ENCODE results near the gene GPR141. TPM values are rescaled to one million over a fixed set of nuclear protein-coding genes. Genes with fewer than 3 reads are reported as not detected.
"Not testable (repeated sequence)": the region's sequence is repeated elsewhere in the genome, so short reads cannot be mapped to it uniquely, and the experiment has no call there.

The GPR141 gene
- total RNA-seq, 1 experiment from 2014 or later = 1.8 TPM

- Mint-ChIP-seq H3K36me3 (no peaks in the 10 kb centered on the region), H3K27me3 (ENCODE audit: low read depth) (no peaks in the 10 kb centered on the region), H3K4me3 (no peak overlapping the region), H3K9me3 (no peaks in the 10 kb centered on the region), H3K27ac (no peak overlapping the region), H3K4me1 (peaks cover 42% of the 10 kb centered on the region)
- ATAC-seq (no peak), DNase-seq (ENCODE audit: low spot score) (no peak)
- ChIA-PET POLR2A (no interaction called here), CTCF (no interaction called here)
- no peak for TF ChIP-seq ZNF219 (CRISPR knock-in tag; IDR thresholded peaks at IDR 0.05; ENCODE audit: borderline replicate concordance)
These were observed 15.2 kb downstream of the GPR141 start for GRCh38 chr7:37698782-37699181.

- Mint-ChIP-seq H3K27me3 (ENCODE audit: low read depth) (no peaks in the 10 kb centered on the region), H3K9me3 (no peaks in the 10 kb centered on the region), H3K4me3 (no peak overlapping the region), H3K27ac (no peak overlapping the region), H3K36me3 (no peaks in the 10 kb centered on the region), H3K4me1 (peaks cover 49% of the 10 kb centered on the region)
- CTCF ChIA-PET = no interaction called here
- TF ChIP-seq, protein P1, sequence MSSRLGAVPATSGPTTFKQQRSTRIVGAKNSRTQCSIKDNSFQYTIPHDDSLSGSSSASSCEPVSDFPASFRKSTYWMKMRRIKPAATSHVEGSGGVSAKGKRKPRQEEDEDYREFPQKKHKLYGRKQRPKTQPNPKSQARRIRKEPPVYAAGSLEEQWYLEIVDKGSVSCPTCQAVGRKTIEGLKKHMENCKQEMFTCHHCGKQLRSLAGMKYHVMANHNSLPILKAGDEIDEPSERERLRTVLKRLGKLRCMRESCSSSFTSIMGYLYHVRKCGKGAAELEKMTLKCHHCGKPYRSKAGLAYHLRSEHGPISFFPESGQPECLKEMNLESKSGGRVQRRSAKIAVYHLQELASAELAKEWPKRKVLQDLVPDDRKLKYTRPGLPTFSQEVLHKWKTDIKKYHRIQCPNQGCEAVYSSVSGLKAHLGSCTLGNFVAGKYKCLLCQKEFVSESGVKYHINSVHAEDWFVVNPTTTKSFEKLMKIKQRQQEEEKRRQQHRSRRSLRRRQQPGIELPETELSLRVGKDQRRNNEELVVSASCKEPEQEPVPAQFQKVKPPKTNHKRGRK (CRISPR knock-in tag; IDR thresholded peaks at IDR 0.05; ENCODE audit: borderline replicate concordance) = no peak
- DNase-seq (ENCODE audit: low spot score) (no peak), ATAC-seq (no peak)
- POLR2A ChIA-PET = no interaction called here
These were observed 18.2 kb downstream of the GPR141 start for GRCh38 chr7:37701769-37702168.

GRCh38 chr7:37703361-37703760, 19.8 kb downstream of the GPR141 start:
- Mint-ChIP-seq H3K4me1 (peaks cover 60% of the 10 kb centered on the region), H3K4me3 (no peak overlapping the region), H3K36me3 (no peaks in the 10 kb centered on the region), H3K9me3 (no peaks in the 10 kb centered on the region), H3K27me3 (ENCODE audit: low read depth) (no peaks in the 10 kb centered on the region), H3K27ac (no peak overlapping the region)
- DNase-seq (ENCODE audit: low spot score) (no peak), ATAC-seq (no peak)
- POLR2A ChIA-PET = no interaction called here
- TF ChIP-seq, protein P2, sequence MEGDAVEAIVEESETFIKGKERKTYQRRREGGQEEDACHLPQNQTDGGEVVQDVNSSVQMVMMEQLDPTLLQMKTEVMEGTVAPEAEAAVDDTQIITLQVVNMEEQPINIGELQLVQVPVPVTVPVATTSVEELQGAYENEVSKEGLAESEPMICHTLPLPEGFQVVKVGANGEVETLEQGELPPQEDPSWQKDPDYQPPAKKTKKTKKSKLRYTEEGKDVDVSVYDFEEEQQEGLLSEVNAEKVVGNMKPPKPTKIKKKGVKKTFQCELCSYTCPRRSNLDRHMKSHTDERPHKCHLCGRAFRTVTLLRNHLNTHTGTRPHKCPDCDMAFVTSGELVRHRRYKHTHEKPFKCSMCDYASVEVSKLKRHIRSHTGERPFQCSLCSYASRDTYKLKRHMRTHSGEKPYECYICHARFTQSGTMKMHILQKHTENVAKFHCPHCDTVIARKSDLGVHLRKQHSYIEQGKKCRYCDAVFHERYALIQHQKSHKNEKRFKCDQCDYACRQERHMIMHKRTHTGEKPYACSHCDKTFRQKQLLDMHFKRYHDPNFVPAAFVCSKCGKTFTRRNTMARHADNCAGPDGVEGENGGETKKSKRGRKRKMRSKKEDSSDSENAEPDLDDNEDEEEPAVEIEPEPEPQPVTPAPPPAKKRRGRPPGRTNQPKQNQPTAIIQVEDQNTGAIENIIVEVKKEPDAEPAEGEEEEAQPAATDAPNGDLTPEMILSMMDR (IDR thresholded peaks at IDR 0.05) = no peak
- no peak for TF ChIP-seq GRHL2 (CRISPR knock-in tag; IDR thresholded peaks at IDR 0.05; ENCODE audit: insufficient replicate concordance, severe bottlenecking)
- CTCF ChIA-PET = interaction anchor here (1.0 to 1.7 kb wide), 2 partner anchors 9 to 29 kb away, joined by 5 read pairs; no protein-coding TSS in a partner anchor

GRCh38 chr7:37704328-37704833, 20.8 kb downstream of the GPR141 start:
- CTCF ChIA-PET = interaction anchor here (1.0 to 1.7 kb wide), 4 partner anchors 10 to 506 kb away, joined by 3 to 5 read pairs (median 4); no protein-coding TSS in a partner anchor

DNA sequence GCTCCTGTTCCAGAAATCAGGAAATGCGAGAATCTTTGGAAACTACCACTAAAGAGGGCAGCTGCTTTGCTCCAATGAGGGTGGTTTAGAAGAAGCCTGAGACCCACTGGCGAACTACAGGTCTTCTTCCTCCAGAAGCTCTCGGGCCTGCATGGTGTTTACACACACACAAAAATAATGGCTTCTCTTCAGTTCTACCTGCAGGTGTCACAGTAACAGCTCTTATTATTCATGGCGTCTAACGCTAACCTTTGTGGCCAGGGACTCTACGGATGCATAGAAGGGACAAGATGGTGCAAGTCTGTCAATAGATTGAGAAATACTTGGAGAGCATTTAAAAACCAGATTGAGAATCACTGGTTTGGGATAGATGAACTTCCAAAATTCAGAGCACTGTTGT, 22.4 kb downstream of the GPR141 start:
- Mint-ChIP-seq H3K9me3 (no peaks in the 10 kb centered on the region), H3K36me3 (no peaks in the 10 kb centered on the region), H3K27me3 (ENCODE audit: low read depth) (no peaks in the 10 kb centered on the region), H3K4me1 (peaks cover 60% of the 10 kb centered on the region), H3K4me3 (no peak overlapping the region), H3K27ac (peak overlapping the region; percentile 25)
- POLR2A ChIA-PET = no interaction called here
- DNase-seq (ENCODE audit: low spot score) = no peak
- ATAC-seq = peak; percentile 62
- CTCF ChIA-PET = interaction anchor here (0.9 kb wide), 2 partner anchors 26 to 214 kb away, joined by 3 read pairs; no protein-coding TSS in a partner anchor
- TF ChIP-seq ZNF263 (CRISPR knock-in tag; IDR thresholded peaks at IDR 0.05; ENCODE audit: low read depth) (no peak), FOXP1 (CRISPR knock-in tag; IDR thresholded peaks at IDR 0.05; ENCODE audit: borderline replicate concordance) (no peak), AR (CRISPR knock-in tag; IDR thresholded peaks at IDR 0.05) (no peak), CBFB (CRISPR knock-in tag; IDR thresholded peaks at IDR 0.05; ENCODE audit: low read depth) (no peak), OVOL2 (CRISPR knock-in tag; IDR thresholded peaks at IDR 0.05; ENCODE audit: borderline replicate concordance) (no peak), ZNF317 (CRISPR knock-in tag; IDR thresholded peaks at IDR 0.05; ENCODE audit: borderline replicate concordance, low read depth) (no peak), CREM (CRISPR knock-in tag; IDR thresholded peaks at IDR 0.05) (no peak)
- TF ChIP-seq, protein P1 (CRISPR knock-in tag; IDR thresholded peaks at IDR 0.05; ENCODE audit: borderline replicate concordance) = no peak

More at GRCh38 chr7:37704328-37704833, 20.8 kb downstream of the GPR141 start:
- POLR2A ChIA-PET; H3K4me3 Mint-ChIP-seq; H3K27me3 Mint-ChIP-seq (ENCODE audit: low read depth); H3K36me3 Mint-ChIP-seq; H3K9me3 Mint-ChIP-seq; DNase-seq (ENCODE audit: low spot score); H3K27ac Mint-ChIP-seq: not testable (repeated sequence)
- H3K4me1 Mint-ChIP-seq = peaks cover 60% of the 10 kb centered on the region
- peak; percentile 33; the same call in 1 of the 2 replicates for ATAC-seq

Measured in WTC11 (cell line).